Neural progenitor cell (in vitro differentiated cells): ENCODE results near the gene FAM227A.

Experiments
- EZH2 ChIP-seq: fragments of 200-600 bp; sonication (generic); IDR thresholded peaks from 2 replicates; pipeline ENCODE4 v1.6.1; 2017; ENCODE audit warnings: antibody characterized with exemption, mild to moderate bottlenecking, moderate library complexity
- EZH2phosphoT487 ChIP-seq: fragments of 200-600 bp; sonication (generic); IDR thresholded peaks from 2 replicates; pipeline ENCODE4 v1.6.1; 2017; ENCODE audit warnings: antibody characterized with exemption
- TF ChIP-seq, protein P1 (sequence below): fragments of 200-600 bp; sonication (generic); IDR thresholded peaks from 2 replicates; pipeline ENCODE4 v1.5.1; 2017; ENCODE audit warnings: antibody characterized with exemption, mild to moderate bottlenecking

- TF ChIP-seq, protein P1, sequence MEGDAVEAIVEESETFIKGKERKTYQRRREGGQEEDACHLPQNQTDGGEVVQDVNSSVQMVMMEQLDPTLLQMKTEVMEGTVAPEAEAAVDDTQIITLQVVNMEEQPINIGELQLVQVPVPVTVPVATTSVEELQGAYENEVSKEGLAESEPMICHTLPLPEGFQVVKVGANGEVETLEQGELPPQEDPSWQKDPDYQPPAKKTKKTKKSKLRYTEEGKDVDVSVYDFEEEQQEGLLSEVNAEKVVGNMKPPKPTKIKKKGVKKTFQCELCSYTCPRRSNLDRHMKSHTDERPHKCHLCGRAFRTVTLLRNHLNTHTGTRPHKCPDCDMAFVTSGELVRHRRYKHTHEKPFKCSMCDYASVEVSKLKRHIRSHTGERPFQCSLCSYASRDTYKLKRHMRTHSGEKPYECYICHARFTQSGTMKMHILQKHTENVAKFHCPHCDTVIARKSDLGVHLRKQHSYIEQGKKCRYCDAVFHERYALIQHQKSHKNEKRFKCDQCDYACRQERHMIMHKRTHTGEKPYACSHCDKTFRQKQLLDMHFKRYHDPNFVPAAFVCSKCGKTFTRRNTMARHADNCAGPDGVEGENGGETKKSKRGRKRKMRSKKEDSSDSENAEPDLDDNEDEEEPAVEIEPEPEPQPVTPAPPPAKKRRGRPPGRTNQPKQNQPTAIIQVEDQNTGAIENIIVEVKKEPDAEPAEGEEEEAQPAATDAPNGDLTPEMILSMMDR, result peak; percentile 71
- TF ChIP-seq EZH2 (no peak), EZH2phosphoT487 (no peak)
Measured at GRCh38 chr22:38572065-38572464, 84.1 kb downstream of the FAM227A start.
